HCT116 (cell line): Measurements from ENCODE around the gene EP400. TPM values are rescaled to one million over a fixed set of nuclear protein-coding genes. Genes with fewer than 3 reads are reported as not detected.

Source experiments
- ATAC-seq: fragments of 200-7000 bp; cut with Tn5 transposase; 2 replicates; pipeline ENCODE4 v1.9.1; 2020; ENCODE audit warnings: mild to moderate bottlenecking, moderate library complexity
- BruUV-seq: library from RNA; stranded (reverse); fragments of 400-500 nt; replicated peaks from 2 replicates; lab custom pipeline; 2021; lab: Mats Ljungman, UMichigan
- CTCF ChIA-PET: fragments of 300-600 bp; sonication (Branson Sonifier 250); formaldehyde crosslinking; loops from one replicate; lab custom pipeline; 2021; ENCODE audit warnings: antibody characterized with exemption; lab: Charles Lee
- POLR2A ChIA-PET: fragments of 300-600, 350-600 bp; sonication (Branson Sonifier 250); formaldehyde crosslinking; loops from one replicate; lab custom pipeline; 2021; ENCODE audit warnings: antibody characterized with exemption; lab: Charles Lee
- RAD21 ChIA-PET, 2 experiments: fragments of 300-600 bp; sonication (Branson Sonifier 250); formaldehyde crosslinking; loops; one replicate each; lab custom pipeline; 2023; ENCODE audit warnings: low total read pairs in 2 of 2; ENCODE audit not compliant: uncharacterized antibody in 2 of 2, unreplicated experiment in 2 of 2, low non-redundant PET in 1 of 2; lab: Charles Lee
- DNase-seq: peaks from one replicate; pipeline ENCODE4 v3.0.0-alpha.2; 2010; ENCODE audit warnings: low read depth, low spot score
- H2AFZ ChIP-seq: fragments of 200-600 bp; shearing (Covaris generic), sonication (generic); 2 replicates; pipeline ENCODE4 v1.6.1; 2017; ENCODE audit warnings: low read depth, mixed run types, mixed read lengths, antibody characterized with exemption, low read length; ENCODE audit not compliant: poor library complexity, severe bottlenecking
- H3K27ac ChIP-seq: 2 replicates; pipeline ENCODE4 v1.5.1; 2012; ENCODE audit warnings: low read depth, low read length
- H3K27me3 ChIP-seq: fragments of 200-600 bp; sonication (generic); 2 replicates; pipeline ENCODE4 v1.6.1; 2016; ENCODE audit warnings: mixed run types, low read length, mixed read lengths; ENCODE audit not compliant: insufficient read depth
- H3K36me3 ChIP-seq, 2 experiments: fragments of 200-500 bp in 1 of 2; fragments of 200-600 bp in 1 of 2; sonication (Bioruptor generic) in 1 of 2; sonication (generic) in 1 of 2; 2 replicates each; pipeline versions ENCODE4 v1.5.1 to v1.6.1; 2014 to 2016; ENCODE audit warnings: low read length in 2 of 2, inconsistent platforms in 1 of 2, mixed read lengths in 1 of 2, mixed run types in 1 of 2; ENCODE audit not compliant: insufficient read depth in 2 of 2, control insufficient read depth in 1 of 2
- H3K4me1 ChIP-seq, 2 experiments: fragments of 200-600 bp in 1 of 2; sonication (generic) in 1 of 2; 2 replicates each; pipeline versions ENCODE4 v1.5.1 to v1.6.1; 2012 to 2017; ENCODE audit warnings: low read length in 2 of 2, inconsistent platforms in 1 of 2, mild to moderate bottlenecking in 1 of 2, mixed read lengths in 1 of 2, mixed run types in 1 of 2, moderate library complexity in 1 of 2; ENCODE audit not compliant: insufficient read depth in 2 of 2, control insufficient read depth in 1 of 2
- H3K4me2 ChIP-seq: fragments of 200-600 bp; sonication (generic); 2 replicates; pipeline ENCODE4 v1.6.1; 2017; ENCODE audit warnings: mixed run types, low read length, mixed read lengths
- H3K4me3 ChIP-seq, 2 experiments: fragments of 200-600 bp in 1 of 2; sonication (generic) in 1 of 2; replicated peaks in 1 of 2; 2 replicates each; pipeline ENCODE4 v1.5.1; 2011 to 2016; ENCODE audit warnings: low read length in 2 of 2, control low read depth in 1 of 2, low read depth in 1 of 2, mild to moderate bottlenecking in 1 of 2, mixed read lengths in 1 of 2, mixed run types in 1 of 2
- H3K79me2 ChIP-seq: fragments of 200-600 bp; sonication (generic); 2 replicates; pipeline ENCODE4 v1.6.1; 2017; ENCODE audit warnings: mild to moderate bottlenecking, mixed run types, low read length, moderate library complexity, mixed read lengths; ENCODE audit not compliant: insufficient read depth
- H3K9ac ChIP-seq: fragments of 200-600 bp; sonication (generic); 2 replicates; pipeline ENCODE4 v1.6.1; 2016; ENCODE audit warnings: low read length, mixed read lengths
- H3K9me2 ChIP-seq: fragments of 200-600 bp; sonication (generic), shearing (Covaris generic); 2 replicates; pipeline ENCODE4 v1.6.1; 2017; ENCODE audit warnings: mixed run types, mild to moderate bottlenecking, moderate library complexity; ENCODE audit not compliant: insufficient read depth
- H3K9me3 ChIP-seq, 2 experiments: fragments of 200-500 bp in 1 of 2; fragments of 200-600 bp in 1 of 2; sonication (Bioruptor generic) in 1 of 2; sonication (generic) in 1 of 2; 2 replicates each; pipeline ENCODE4 v1.6.1; 2014 to 2017; ENCODE audit warnings: low read length in 2 of 2, mixed read lengths in 2 of 2, inconsistent platforms in 1 of 2, low read depth in 1 of 2, mild to moderate bottlenecking in 1 of 2, mixed run types in 1 of 2, moderate library complexity in 1 of 2; ENCODE audit not compliant: control insufficient read depth in 1 of 2, insufficient read depth in 1 of 2
- H4K20me1 ChIP-seq: fragments of 200-600 bp; sonication (generic), shearing (Covaris generic); 2 replicates; pipeline ENCODE4 v1.6.1; 2017; ENCODE audit warnings: mixed run types, mild to moderate bottlenecking, moderate library complexity; ENCODE audit not compliant: insufficient read depth
- CBX3 ChIP-seq: IDR thresholded peaks from 2 replicates; pipeline ENCODE4 v1.6.1; 2012; ENCODE audit warnings: low read depth
- CEBPB ChIP-seq: IDR thresholded peaks from 2 replicates; pipeline ENCODE4 v1.6.1; 2012; ENCODE audit warnings: low read depth
- CTCF ChIP-seq, 3 experiments: fragments of 200-600 bp in 1 of 3; sonication (generic) in 1 of 3; IDR thresholded peaks in 2 of 3; conservative IDR thresholded peaks in 1 of 3; 2 replicates each; pipeline ENCODE4 v1.5.1; 2012 to 2017; ENCODE audit warnings: low read depth in 2 of 3, low read length in 2 of 3, antibody characterized with exemption in 1 of 3, borderline replicate concordance in 1 of 3, control low read depth in 1 of 3, mild to moderate bottlenecking in 1 of 3, mixed read lengths in 1 of 3, mixed run types in 1 of 3, moderate library complexity in 1 of 3; ENCODE audit not compliant: insufficient read depth in 1 of 3
- EGR1 ChIP-seq: IDR thresholded peaks from 2 replicates; pipeline ENCODE4 v1.6.1; 2012; ENCODE audit warnings: low read depth
- ELF1 ChIP-seq: IDR thresholded peaks from 2 replicates; pipeline ENCODE4 v1.6.1; 2012; ENCODE audit warnings: low read depth, borderline replicate concordance
- EZH2 ChIP-seq: fragments of 200-600 bp; sonication (generic); IDR thresholded peaks from 2 replicates; pipeline ENCODE4 v1.6.1; 2017; ENCODE audit warnings: antibody characterized with exemption, mixed run types
- EZH2phosphoT487 ChIP-seq: fragments of 200-600 bp; IDR thresholded peaks from 2 replicates; pipeline ENCODE4 v1.6.1; 2018; ENCODE audit warnings: antibody characterized with exemption, borderline replicate concordance
- FOSL1 ChIP-seq: IDR thresholded peaks from 2 replicates; pipeline ENCODE4 v1.6.1; 2012; ENCODE audit warnings: low read depth
- JUND ChIP-seq: IDR thresholded peaks from 2 replicates; pipeline ENCODE4 v1.6.1; 2012
- RAD21 ChIP-seq: IDR thresholded peaks from 2 replicates; pipeline ENCODE4 v1.6.1; 2012; ENCODE audit warnings: low read depth, mild to moderate bottlenecking
- SIN3A ChIP-seq: IDR thresholded peaks from 2 replicates; pipeline ENCODE4 v1.6.1; 2012; ENCODE audit warnings: low read depth
- SRF ChIP-seq: IDR thresholded peaks from 2 replicates; pipeline ENCODE4 v1.6.1; 2012; ENCODE audit warnings: low read depth
- TCF7L2 ChIP-seq: IDR thresholded peaks from 2 replicates; pipeline ENCODE4 v1.7.0; 2011; ENCODE audit warnings: borderline replicate concordance, inconsistent platforms; ENCODE audit not compliant: insufficient read depth, insufficient read length; ENCODE audit errors: extremely low read depth
- YY1 ChIP-seq: IDR thresholded peaks from 2 replicates; pipeline ENCODE4 v1.6.1; 2011; ENCODE audit warnings: low read length, low read depth, moderate library complexity, mild to moderate bottlenecking; ENCODE audit not compliant: insufficient replicate concordance; ENCODE audit errors: extremely low read depth
- ZFX ChIP-seq: fragments of 450-650 bp; IDR thresholded peaks from 2 replicates; pipeline ENCODE4 v1.6.1; 2017
- ZNF274 ChIP-seq: fragments of 200-500 bp; sonication (Bioruptor generic); IDR thresholded peaks from 2 replicates; pipeline ENCODE4 v1.6.1; 2014; ENCODE audit warnings: mild to moderate bottlenecking, low read depth, low read length, inconsistent platforms
- intact Hi-C: fragments of 100-400 bp; cut with micrococcal nuclease; formaldehyde crosslinking; loops from 2 replicates; pipeline ENCODE4 v1.10.0; 2022
- total RNA-seq: library from RNA; stranded (reverse); gene quantifications from one replicate; pipeline ENCODE4 v1.2.1, GENCODE V29; 2021; ENCODE audit not compliant: unreplicated experiment
- TF ChIP-seq, protein P1 (sequence below): IDR thresholded peaks from 2 replicates; pipeline ENCODE4 v1.6.1; 2012
- TF ChIP-seq, protein P2 (sequence below): IDR thresholded peaks from 2 replicates; pipeline ENCODE4 v1.6.1; 2012

EP400 gene
- total RNA-seq, 1 experiment from 2014 or later, result 54.5 TPM

- TF ChIP-seq, protein P1, sequence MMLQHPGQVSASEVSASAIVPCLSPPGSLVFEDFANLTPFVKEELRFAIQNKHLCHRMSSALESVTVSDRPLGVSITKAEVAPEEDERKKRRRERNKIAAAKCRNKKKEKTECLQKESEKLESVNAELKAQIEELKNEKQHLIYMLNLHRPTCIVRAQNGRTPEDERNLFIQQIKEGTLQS, result no peak
- TF ChIP-seq FOSL1 (no peak), YY1 (no peak), CBX3 (no peak), SRF (no peak), TCF7L2 (no peak), ZNF274 (no peak), ZFX (no peak), EGR1 (no peak), JUND (no peak)
- TF ChIP-seq, protein P2, sequence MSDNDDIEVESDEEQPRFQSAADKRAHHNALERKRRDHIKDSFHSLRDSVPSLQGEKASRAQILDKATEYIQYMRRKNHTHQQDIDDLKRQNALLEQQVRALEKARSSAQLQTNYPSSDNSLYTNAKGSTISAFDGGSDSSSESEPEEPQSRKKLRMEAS, result no peak
Observed at GRCh38 chr12:131905081-131905629, 44.6 kb upstream of the EP400 start (continued).

- no peaks in the 10 kb centered on the region for H4K20me1 ChIP-seq
- ATAC-seq, result no peak
- intact Hi-C loops, result no loop called here
- H3K27ac ChIP-seq, result no peak overlapping the region
- H3K79me2 ChIP-seq, result no peaks in the 10 kb centered on the region
- no peak overlapping the region for H3K4me3 ChIP-seq
- RAD21 ChIA-PET, result no interaction called here
- H3K9ac ChIP-seq, result no peak overlapping the region
- TF ChIP-seq EZH2 (no peak), ELF1 (no peak), EGR1 (no peak), EZH2phosphoT487 (no peak), RAD21 (no peak), CEBPB (no peak), CTCF (IDR thresholded peaks at IDR 0.05 in 2 of 3, conservative IDR thresholded peaks at IDR 0.05 in 1 of 3; ENCODE audit: borderline replicate concordance in 1 of 3, insufficient read depth in 1 of 3, low read depth in 2 of 3, low read length in 2 of 3) (no peak), FOSL1 (no peak), ZFX (no peak), SIN3A (no peak)
- TF ChIP-seq, all 23 proteins: peak for 0
- H3K4me2 ChIP-seq, result no peak overlapping the region
- no peaks in the 10 kb centered on the region for H3K9me3 ChIP-seq
- ChIA-PET CTCF (no interaction called here), POLR2A (no interaction called here)
- DNase-seq, result no peak
- H3K9me2 ChIP-seq, result no peaks in the 10 kb centered on the region
- no TSS peak for BruUV-seq
- no peaks in the 10 kb centered on the region for H3K27me3 ChIP-seq
- H3K4me1 ChIP-seq, result peaks cover 0 to 8% of the 10 kb centered on the region in 2 experiments; a peak in 2 of 4 replicates
- no peak overlapping the region for H2AFZ ChIP-seq
- H3K36me3 ChIP-seq, result no peaks in the 10 kb centered on the region; a peak in 1 of 4 replicates
Observed at GRCh38 chr12:131905630-131906091, 44.1 kb upstream of the EP400 start.
